SK-N-SH treated with all-trans-retinoic acid at 6 μM for 48 hours (cell line): ENCODE data around the gene SEZ6L2.
"Not testable (repeated sequence)": the region's sequence is repeated elsewhere in the genome, so short reads cannot be mapped to it uniquely, and the experiment has no call there.

Experiments
- ATAC-seq: fragments of 200-7000 bp; cut with Tn5 transposase; 3 replicates; pipeline ENCODE4 v1.9.1; 2020; ENCODE audit warnings: mild to moderate bottlenecking, moderate library complexity
- ARNTL ChIP-seq: fragments of 450-650 bp; formaldehyde crosslinking; IDR thresholded peaks from 2 replicates; pipeline ENCODE4 v1.5.0; 2020; ENCODE audit warnings: low read depth, mild to moderate bottlenecking, moderate library complexity, borderline replicate concordance
- BACH2 ChIP-seq: fragments of 250-450 bp; sonication (Bioruptor Pico); IDR thresholded peaks from 2 replicates; pipeline ENCODE4 v1.9.0; 2021; ENCODE audit warnings: mild to moderate bottlenecking, borderline replicate concordance
- GLIS3 ChIP-seq: fragments of 250-450 bp; sonication (Bioruptor Pico); IDR thresholded peaks from 2 replicates; pipeline ENCODE4 v1.5.0; 2020; ENCODE audit warnings: mild to moderate bottlenecking, moderate library complexity
- PPARA ChIP-seq: fragments of 250-450 bp; sonication (Bioruptor Pico); IDR thresholded peaks from 2 replicates; pipeline ENCODE4 v1.5.0; 2020; ENCODE audit warnings: mild to moderate bottlenecking, borderline replicate concordance
- SNAI2 ChIP-seq: fragments of 250-450 bp; sonication (Bioruptor Pico); IDR thresholded peaks from 2 replicates; pipeline ENCODE4 v1.5.0; 2020; ENCODE audit warnings: mild to moderate bottlenecking, moderate library complexity
- TCF4 ChIP-seq: fragments of 250-450 bp; sonication (Bioruptor Pico); IDR thresholded peaks from 2 replicates; pipeline ENCODE4 v1.8.0; 2021; ENCODE audit warnings: mild to moderate bottlenecking, moderate library complexity, borderline replicate concordance
- TOX ChIP-seq: fragments of 250-450 bp; sonication (Bioruptor Pico); IDR thresholded peaks from 2 replicates; pipeline ENCODE4 v1.8.0; 2021; ENCODE audit warnings: mild to moderate bottlenecking, moderate library complexity, borderline replicate concordance
- ZC3H10 ChIP-seq: fragments of 250-450 bp; sonication (Bioruptor Pico); IDR thresholded peaks from 2 replicates; pipeline ENCODE4 v1.5.1; 2021; ENCODE audit warnings: mild to moderate bottlenecking, moderate library complexity
- ZFP3 ChIP-seq: fragments of 250-450 bp; sonication (Bioruptor Pico); IDR thresholded peaks from 2 replicates; pipeline ENCODE4 v1.5.0; 2020; ENCODE audit warnings: mild to moderate bottlenecking, moderate library complexity
- ZFP30 ChIP-seq: fragments of 450-650 bp; formaldehyde crosslinking; IDR thresholded peaks from 2 replicates; pipeline ENCODE4 v1.5.0; 2022; ENCODE audit warnings: mild to moderate bottlenecking, moderate library complexity
- ZNF565 ChIP-seq: fragments of 450-650 bp; formaldehyde crosslinking; conservative IDR thresholded peaks from 2 replicates; pipeline ENCODE4 v1.5.0; 2020; ENCODE audit warnings: low read depth, mild to moderate bottlenecking, moderate library complexity
- ZNF70 ChIP-seq: fragments of 450-650 bp; formaldehyde crosslinking; IDR thresholded peaks from 2 replicates; pipeline ENCODE4 v1.5.0; 2020; ENCODE audit warnings: mild to moderate bottlenecking, moderate library complexity
- ZNF8 ChIP-seq: fragments of 450-650 bp; formaldehyde crosslinking; IDR thresholded peaks from 2 replicates; pipeline ENCODE4 v1.5.0; 2020; ENCODE audit warnings: mild to moderate bottlenecking, moderate library complexity
- TF ChIP-seq, protein P1 (sequence below): fragments of 250-450 bp; sonication (Bioruptor Pico); IDR thresholded peaks from 2 replicates; pipeline ENCODE4 v1.5.1; 2020; ENCODE audit warnings: low read depth, mild to moderate bottlenecking, moderate library complexity
- TF ChIP-seq, protein P2 (sequence below): fragments of 250-450 bp; sonication (Bioruptor Pico); IDR thresholded peaks from 2 replicates; pipeline ENCODE4 v1.5.1; 2021; ENCODE audit warnings: mild to moderate bottlenecking, moderate library complexity
- TF ChIP-seq, protein P3 (sequence below): fragments of 250-450 bp; sonication (Bioruptor Pico); IDR thresholded peaks from 2 replicates; pipeline ENCODE4 v1.5.0; 2020; ENCODE audit warnings: mild to moderate bottlenecking, moderate library complexity

The SEZ6L2 gene

DNA sequence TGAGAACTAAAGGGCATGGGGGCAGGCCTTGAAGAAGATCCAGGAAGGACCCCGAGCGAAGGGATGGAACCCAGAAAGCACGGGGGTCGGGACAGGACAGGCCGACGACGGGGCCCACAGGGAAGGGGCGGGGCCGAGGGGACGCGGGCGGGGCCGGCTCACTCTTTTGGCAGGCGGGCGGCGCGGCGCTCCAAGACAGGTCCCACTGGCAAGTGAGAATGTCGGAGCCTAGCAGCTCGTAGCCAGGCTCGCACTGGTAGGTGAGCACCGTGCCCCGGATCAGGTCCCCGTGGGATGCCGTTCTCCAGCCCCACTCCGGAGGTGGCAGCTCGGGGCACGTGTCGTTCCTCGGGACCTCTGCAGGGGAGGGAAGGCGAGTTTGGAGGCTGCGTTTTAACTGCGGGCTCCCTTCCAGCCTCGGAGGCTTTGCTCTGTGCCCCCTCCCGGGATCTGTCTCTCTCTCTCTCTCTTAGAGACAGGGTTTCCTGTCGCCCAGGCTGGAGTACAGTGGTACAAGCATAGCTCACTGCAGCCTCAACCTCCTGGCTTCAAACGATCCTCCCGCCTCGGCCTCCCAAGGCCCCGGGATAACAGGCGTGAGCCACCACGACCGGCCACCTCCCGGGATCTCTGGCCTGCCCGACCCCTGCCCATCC, 22.6 kb downstream of the SEZ6L2 start (continued):
- TF ChIP-seq ZFP30 (CRISPR knock-in tag) = no peak

DNA sequence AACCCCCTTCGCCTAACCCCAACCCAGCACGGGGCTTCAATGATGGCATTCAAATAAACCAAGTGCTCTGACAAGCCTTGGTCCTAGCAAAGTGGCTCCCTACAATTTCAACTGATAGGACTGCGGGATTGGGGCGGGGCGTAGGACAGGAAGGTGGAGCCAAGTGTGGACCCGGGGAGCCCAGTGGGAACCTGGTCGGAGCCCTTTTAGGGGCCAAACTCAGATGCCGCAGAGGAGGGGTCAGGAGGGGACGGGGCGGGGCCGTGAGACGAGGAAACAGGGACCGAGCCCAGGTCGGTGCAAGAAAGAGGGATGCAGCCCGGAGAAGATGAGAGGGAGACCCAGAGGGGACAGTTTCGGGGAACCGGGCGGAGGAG, 23.1 kb downstream of the SEZ6L2 start:
- TF ChIP-seq ZNF565 (CRISPR knock-in tag) (no peak), TOX (CRISPR knock-in tag) (no peak), SNAI2 (CRISPR knock-in tag) (no peak), BACH2 (CRISPR knock-in tag) (no peak), ARNTL (CRISPR knock-in tag) (no peak), ZNF8 (CRISPR knock-in tag) (no peak), ZFP3 (CRISPR knock-in tag) (no peak), ZNF70 (CRISPR knock-in tag) (no peak)
- TF ChIP-seq, protein P1, sequence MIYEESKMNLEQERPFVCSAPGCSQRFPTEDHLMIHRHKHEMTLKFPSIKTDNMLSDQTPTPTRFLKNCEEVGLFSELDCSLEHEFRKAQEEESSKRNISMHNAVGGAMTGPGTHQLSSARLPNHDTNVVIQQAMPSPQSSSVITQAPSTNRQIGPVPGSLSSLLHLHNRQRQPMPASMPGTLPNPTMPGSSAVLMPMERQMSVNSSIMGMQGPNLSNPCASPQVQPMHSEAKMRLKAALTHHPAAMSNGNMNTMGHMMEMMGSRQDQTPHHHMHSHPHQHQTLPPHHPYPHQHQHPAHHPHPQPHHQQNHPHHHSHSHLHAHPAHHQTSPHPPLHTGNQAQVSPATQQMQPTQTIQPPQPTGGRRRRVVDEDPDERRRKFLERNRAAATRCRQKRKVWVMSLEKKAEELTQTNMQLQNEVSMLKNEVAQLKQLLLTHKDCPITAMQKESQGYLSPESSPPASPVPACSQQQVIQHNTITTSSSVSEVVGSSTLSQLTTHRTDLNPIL (CRISPR knock-in tag) = no peak
- no peak for ATAC-seq

DNA sequence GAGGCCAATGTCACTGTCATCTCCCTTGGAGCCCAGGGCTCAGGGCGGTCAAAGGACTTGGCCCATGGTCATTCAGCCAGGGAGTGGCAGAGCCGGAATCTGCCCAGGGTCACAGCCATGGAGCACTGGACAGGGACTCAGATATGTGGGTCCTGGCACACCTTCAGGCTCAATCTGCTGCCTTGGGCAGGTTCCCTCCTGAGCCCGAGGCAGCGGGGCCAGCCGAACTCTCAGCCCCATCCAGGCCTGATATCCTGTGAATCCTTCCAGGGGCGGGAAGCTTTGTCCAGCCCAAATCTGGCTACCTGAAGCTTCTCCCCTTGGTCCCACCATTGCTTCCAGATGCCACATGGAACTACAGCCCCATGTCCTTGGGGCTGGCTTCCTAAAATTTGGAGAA, 24.1 kb downstream of the SEZ6L2 start:
- no peak for ATAC-seq

DNA sequence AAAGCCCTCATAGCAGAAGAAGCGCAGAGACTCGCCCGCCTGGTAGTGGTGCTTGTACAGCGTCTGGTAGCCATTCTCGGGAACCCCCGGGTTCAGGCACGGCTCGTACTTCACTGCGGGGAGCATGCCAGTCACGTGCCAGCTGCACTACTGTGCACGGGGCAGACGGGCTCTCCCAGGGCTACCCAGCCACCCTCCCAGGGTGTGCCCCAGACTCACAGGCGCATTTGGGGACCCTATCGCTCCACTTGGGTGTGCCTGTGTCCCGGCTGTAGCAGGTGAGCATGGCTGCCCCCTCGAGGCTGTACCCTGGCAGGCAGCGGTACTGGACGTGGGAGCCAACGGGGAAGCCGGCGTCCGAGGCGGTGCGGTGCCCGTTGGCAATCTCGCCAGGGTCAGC, 26.0 kb downstream of the SEZ6L2 start:
- no peak for ATAC-seq
- TF ChIP-seq GLIS3 (no peak), ZNF70 (CRISPR knock-in tag) (no peak), ZNF8 (CRISPR knock-in tag) (no peak), BACH2 (CRISPR knock-in tag) (no peak)
- TF ChIP-seq, protein P2, sequence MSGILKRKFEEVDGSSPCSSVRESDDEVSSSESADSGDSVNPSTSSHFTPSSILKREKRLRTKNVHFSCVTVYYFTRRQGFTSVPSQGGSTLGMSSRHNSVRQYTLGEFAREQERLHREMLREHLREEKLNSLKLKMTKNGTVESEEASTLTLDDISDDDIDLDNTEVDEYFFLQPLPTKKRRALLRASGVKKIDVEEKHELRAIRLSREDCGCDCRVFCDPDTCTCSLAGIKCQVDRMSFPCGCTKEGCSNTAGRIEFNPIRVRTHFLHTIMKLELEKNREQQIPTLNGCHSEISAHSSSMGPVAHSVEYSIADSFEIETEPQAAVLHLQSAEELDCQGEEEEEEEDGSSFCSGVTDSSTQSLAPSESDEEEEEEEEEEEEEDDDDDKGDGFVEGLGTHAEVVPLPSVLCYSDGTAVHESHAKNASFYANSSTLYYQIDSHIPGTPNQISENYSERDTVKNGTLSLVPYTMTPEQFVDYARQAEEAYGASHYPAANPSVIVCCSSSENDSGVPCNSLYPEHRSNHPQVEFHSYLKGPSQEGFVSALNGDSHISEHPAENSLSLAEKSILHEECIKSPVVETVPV (CRISPR knock-in tag) = no peak

More for the DNA sequence above, 24.1 kb downstream of the SEZ6L2 start:
- no peak for TF ChIP-seq TCF4 (CRISPR knock-in tag)
- TF ChIP-seq, protein P1 (CRISPR knock-in tag) = no peak
- TF ChIP-seq ZNF565 (CRISPR knock-in tag) = no peak
- TF ChIP-seq, protein P3, sequence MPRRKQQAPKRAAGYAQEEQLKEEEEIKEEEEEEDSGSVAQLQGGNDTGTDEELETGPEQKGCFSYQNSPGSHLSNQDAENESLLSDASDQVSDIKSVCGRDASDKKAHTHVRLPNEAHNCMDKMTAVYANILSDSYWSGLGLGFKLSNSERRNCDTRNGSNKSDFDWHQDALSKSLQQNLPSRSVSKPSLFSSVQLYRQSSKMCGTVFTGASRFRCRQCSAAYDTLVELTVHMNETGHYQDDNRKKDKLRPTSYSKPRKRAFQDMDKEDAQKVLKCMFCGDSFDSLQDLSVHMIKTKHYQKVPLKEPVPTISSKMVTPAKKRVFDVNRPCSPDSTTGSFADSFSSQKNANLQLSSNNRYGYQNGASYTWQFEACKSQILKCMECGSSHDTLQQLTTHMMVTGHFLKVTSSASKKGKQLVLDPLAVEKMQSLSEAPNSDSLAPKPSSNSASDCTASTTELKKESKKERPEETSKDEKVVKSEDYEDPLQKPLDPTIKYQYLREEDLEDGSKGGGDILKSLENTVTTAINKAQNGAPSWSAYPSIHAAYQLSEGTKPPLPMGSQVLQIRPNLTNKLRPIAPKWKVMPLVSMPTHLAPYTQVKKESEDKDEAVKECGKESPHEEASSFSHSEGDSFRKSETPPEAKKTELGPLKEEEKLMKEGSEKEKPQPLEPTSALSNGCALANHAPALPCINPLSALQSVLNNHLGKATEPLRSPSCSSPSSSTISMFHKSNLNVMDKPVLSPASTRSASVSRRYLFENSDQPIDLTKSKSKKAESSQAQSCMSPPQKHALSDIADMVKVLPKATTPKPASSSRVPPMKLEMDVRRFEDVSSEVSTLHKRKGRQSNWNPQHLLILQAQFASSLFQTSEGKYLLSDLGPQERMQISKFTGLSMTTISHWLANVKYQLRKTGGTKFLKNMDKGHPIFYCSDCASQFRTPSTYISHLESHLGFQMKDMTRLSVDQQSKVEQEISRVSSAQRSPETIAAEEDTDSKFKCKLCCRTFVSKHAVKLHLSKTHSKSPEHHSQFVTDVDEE = no peak

DNA sequence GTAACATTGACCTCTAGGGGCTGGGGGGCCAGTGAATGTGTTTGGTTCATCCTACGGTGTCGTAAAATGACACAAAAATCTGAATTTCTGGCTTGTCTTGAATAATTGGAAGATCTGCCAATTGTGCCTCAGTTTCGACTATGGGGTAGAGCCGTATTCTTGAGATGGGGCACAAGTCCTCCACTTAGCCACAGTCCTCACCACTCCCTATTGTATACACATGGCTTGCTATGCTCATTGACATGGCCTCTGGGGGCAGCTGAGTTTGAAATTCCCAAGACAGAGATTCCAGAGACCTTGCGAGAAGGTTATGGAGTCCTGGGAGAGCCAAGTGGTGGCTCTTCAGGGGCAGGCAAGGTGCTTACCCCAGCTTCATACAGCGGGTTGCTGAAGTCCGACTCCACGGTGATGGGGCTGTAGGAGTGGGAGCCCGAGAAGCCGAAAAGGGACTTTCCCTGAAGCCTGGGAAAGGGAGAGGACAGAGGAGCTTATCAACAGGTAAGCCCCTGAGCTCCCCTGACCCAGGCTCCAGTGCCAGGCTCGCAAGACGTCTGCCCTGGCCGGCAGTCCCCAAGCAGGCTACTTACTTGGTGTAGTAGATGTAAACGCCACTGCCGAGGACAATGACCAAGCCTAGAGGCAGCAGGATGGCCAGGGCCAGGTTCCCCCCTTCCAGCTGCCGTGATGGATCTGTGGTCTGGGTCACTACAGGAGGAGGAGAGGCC, 27.4 kb downstream of the SEZ6L2 start:
- no peak for ATAC-seq
- TF ChIP-seq ZNF565 (CRISPR knock-in tag) (no peak), PPARA (no peak), ZC3H10 (CRISPR knock-in tag) (no peak)

DNA sequence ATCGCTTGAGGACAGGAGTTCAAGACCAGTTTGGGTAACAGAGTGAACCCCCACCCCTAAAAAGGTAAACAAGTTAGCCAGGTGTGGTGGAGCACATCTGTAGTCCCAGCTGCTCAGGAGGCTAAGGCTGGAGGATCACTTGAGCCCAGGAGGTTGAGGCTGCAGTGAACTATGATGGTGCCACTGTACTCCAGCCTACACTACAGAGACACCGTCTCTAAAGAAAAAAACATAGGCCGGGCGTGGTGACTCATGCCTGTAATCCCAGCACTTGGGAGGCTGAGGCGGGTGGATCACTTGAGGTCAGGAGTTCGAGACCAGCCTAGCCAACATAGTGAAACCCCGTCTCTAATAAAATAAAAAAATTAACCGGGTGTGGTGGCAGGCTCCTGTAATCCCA, 30.3 kb downstream of the SEZ6L2 start:
- ATAC-seq = not testable (repeated sequence)
